Brain microvascular endothelial cell (primary cell): ENCODE measurements around the gene MYH7.

Experiments
- DNase-seq: peaks from one replicate; pipeline ENCODE4 v3.0.0-alpha.2; 2020
- H3K27ac ChIP-seq: fragments of 250-450 bp; sonication (Bioruptor Pico); 2 replicates; pipeline ENCODE4 v1.5.1; 2020; ENCODE audit warnings: mild to moderate bottlenecking, moderate library complexity
- H3K27me3 ChIP-seq: fragments of 250-450 bp; sonication (Bioruptor Pico); replicated peaks from 2 replicates; pipeline ENCODE4 v1.5.1; 2020; ENCODE audit warnings: mild to moderate bottlenecking
- H3K36me3 ChIP-seq: fragments of 250-450 bp; sonication (Bioruptor Pico); replicated peaks from 2 replicates; pipeline ENCODE4 v1.5.1; 2020; ENCODE audit warnings: mild to moderate bottlenecking
- H3K4me3 ChIP-seq: 2 replicates; pipeline ENCODE4 v1.5.1; 2011; ENCODE audit warnings: low read depth, mild to moderate bottlenecking, control low read depth, low read length, moderate library complexity
- CTCF ChIP-seq: IDR thresholded peaks from 2 replicates; pipeline ENCODE4 v1.5.1; 2011; ENCODE audit warnings: low read depth, mild to moderate bottlenecking, moderate library complexity, low read length, control low read depth, inconsistent platforms; ENCODE audit errors: missing control alignments
- in situ Hi-C: cut with HindIII; loops from 2 replicates; pipeline ENCODE4 v1.10.0; 2017; ENCODE audit warnings: low sequenced_read_pairs, low pct_ligation_motif_present

MYH7 gene

GRCh38 chr14:23478109-23478759 lies 42.8 kb upstream of the MYH7 start:
- peak; percentile 65 for DNase-seq
- Histone ChIP-seq H3K4me3 (no peak overlapping the region), H3K36me3 (peaks cover 45% of the 10 kb centered on the region), H3K27me3 (no peaks in the 10 kb centered on the region), H3K27ac (no peak overlapping the region)
- in situ Hi-C loops = no loop called here
- peak; percentile 73 for TF ChIP-seq CTCF

DNA sequence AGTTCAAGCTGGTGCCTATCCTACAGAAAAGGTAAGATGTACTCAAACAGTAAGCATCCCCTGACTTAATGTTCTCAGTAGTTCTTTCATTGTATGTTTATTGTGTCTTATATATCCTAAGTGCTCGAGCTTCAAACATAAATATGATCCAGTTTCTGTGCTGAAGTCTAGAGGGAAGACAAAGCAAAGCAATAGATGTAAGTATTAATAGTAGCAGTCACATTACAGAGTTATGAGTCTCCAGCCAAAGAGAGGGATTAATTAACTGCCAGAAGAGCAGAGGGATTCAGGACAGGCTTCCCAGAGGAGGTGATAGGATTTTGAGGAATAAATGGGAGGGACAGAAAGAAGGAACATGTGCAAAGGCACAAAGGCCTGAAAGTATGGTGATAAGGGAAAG lies 35.5 kb upstream of the MYH7 start:
- no peak overlapping the region for H3K27ac ChIP-seq
- no peaks in the 10 kb centered on the region for H3K27me3 ChIP-seq
- in situ Hi-C loops = no loop called here
- no peak for TF ChIP-seq CTCF
- peaks cover 40% of the 10 kb centered on the region for H3K36me3 ChIP-seq
- H3K4me3 ChIP-seq = no peak overlapping the region
- no peak for DNase-seq

GRCh38 chr14:23469906-23470403 lies 34.5 kb upstream of the MYH7 start:
- H3K36me3 ChIP-seq = peaks cover 30% of the 10 kb centered on the region
- peak overlapping the region; percentile 98 for H3K4me3 ChIP-seq
- no peaks in the 10 kb centered on the region for H3K27me3 ChIP-seq
- no peak for DNase-seq
- no peak for TF ChIP-seq CTCF
- H3K27ac ChIP-seq = peak overlapping the region; percentile 77
- in situ Hi-C loops = no loop called here

DNA sequence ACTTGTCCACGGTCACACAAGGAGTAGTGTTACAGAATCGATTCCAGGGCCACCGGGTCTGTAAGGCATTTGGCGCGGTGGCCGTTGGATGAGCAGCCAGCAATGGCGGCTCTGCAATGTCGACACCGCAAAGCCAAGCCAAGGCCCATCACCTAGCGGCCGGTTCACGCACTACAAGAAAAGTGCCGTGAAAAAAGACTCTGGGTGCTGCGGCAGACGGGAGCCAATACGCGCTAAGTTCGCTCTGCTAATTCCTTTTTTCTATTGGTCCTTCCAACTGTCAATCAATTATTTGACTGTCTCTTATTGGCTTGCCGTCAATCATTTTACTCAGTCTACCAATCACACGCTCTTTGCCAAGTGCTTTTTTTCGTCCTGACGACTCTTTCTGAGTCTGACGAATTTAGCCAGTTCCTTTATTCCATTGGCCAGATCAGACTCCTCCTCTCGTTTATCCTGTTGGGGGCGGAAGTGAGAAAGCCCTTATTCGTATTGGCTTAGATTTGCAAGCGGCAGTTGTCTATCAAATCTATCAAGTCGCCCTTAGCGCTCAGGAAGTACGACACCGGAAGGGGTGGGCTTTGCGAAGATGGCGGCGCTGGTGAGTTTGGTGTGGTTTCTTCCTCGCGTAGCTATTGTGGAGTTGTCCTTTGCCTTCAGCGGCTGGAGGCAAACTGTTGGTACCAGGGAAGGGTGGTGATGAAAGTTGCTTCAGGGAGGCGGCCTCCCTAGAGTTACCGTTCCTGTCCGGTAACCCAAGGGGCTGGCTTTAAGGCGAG lies 33.9 kb upstream of the MYH7 start, which contains the start of gene NGDN:
NGDN (plus strand) TSS at position 577 of the 779 bp plus-strand sequence; CDS start at position 590, 13 bp downstream.
- no peaks in the 10 kb centered on the region for H3K27me3 ChIP-seq
- H3K27ac ChIP-seq = peak within 1 kb of the TSS; percentile 77
- peak; percentile 100 for DNase-seq
- in situ Hi-C loops = no loop called here
- peaks cover 23% of the 10 kb centered on the region for H3K36me3 ChIP-seq
- peak within 1 kb of the TSS; percentile 98 for H3K4me3 ChIP-seq
- peak; percentile 87 for TF ChIP-seq CTCF

- no peak for DNase-seq
- in situ Hi-C loops = no loop called here
- Histone ChIP-seq H3K27ac (no peak overlapping the region), H3K27me3 (no peaks in the 10 kb centered on the region), H3K4me3 (peak overlapping the region; percentile 53), H3K36me3 (peaks cover 20% of the 10 kb centered on the region)
- no peak for TF ChIP-seq CTCF
Observed at GRCh38 chr14:23468704-23469126, 33.3 kb upstream of the MYH7 start.
